ENCODE measurements around the gene FBXL16.

- TF ChIP-seq POLR2A (IDR thresholded peaks at IDR 0.05) (no peak), CTCF (IDR thresholded peaks at IDR 0.05) (no peak)
These were observed 2.4 kb upstream of the FBXL16 start for GRCh38 chr16:708019-708418.
